Naive B cell (primary cell): ENCODE data around the gene KLHL30. TPM values are rescaled to one million over a fixed set of nuclear protein-coding genes. Genes with fewer than 3 reads are reported as not detected.

Experiments
- ATAC-seq, 2 donors: fragments of 150-1000 bp; cut with Tn5 transposase; 2 replicates each; pipeline ENCODE4 v1.10.0; 2021; ENCODE audit warnings: low read depth in 2 of 2, mild to moderate bottlenecking in 2 of 2, moderate library complexity in 2 of 2
- DNase-seq: peaks from one replicate; pipeline ENCODE4 v3.0.0; 2022
- H3K27ac Mint-ChIP-seq, 6 donors: one replicate each; pipeline ENCODE4 v1.8.0; 2020 to 2022; ENCODE audit warnings: mild to moderate bottlenecking in 6 of 6, mixed read lengths in 6 of 6, moderate library complexity in 5 of 6, inconsistent platforms in 2 of 6
- H3K27me3 Mint-ChIP-seq, 3 donors: one replicate each; pipeline ENCODE4 v1.8.0; 2021 to 2022; ENCODE audit warnings: mixed read lengths in 3 of 3, mild to moderate bottlenecking in 1 of 3
- H3K36me3 Mint-ChIP-seq, 2 donors: one replicate each; pipeline ENCODE4 v1.8.0; 2020 to 2022; ENCODE audit warnings: mixed read lengths in 2 of 2, inconsistent platforms in 1 of 2, mild to moderate bottlenecking in 1 of 2
- H3K4me1 Mint-ChIP-seq, 3 donors: one replicate each; pipeline ENCODE4 v1.8.0; 2020 to 2022; ENCODE audit warnings: mixed read lengths in 3 of 3, inconsistent platforms in 1 of 3, mild to moderate bottlenecking in 1 of 3, moderate library complexity in 1 of 3
- H3K4me3 Mint-ChIP-seq, 8 donors: one replicate each; pipeline ENCODE4 v1.8.0; 2020 to 2022; ENCODE audit warnings: mild to moderate bottlenecking in 8 of 8, mixed read lengths in 8 of 8, moderate library complexity in 8 of 8, inconsistent platforms in 2 of 8
- H3K9me3 Mint-ChIP-seq, 7 donors: one replicate each; pipeline ENCODE4 v1.8.0; 2020 to 2022; ENCODE audit warnings: mixed read lengths in 7 of 7, mild to moderate bottlenecking in 5 of 7, inconsistent platforms in 2 of 7, moderate library complexity in 1 of 7
- polyA plus RNA-seq, 6 donors: library from polyadenylated mRNA; unstranded; fragments of 300-500 nt; fragmentation: Illumina TruSeq; gene quantifications; one replicate each; pipeline ENCODE4 v1.2.3, GENCODE V29; 2021; ENCODE audit warnings: low read depth in 6 of 6

The KLHL30 gene
- polyA plus RNA-seq, 6 donors from 2014 or later, result not detected

GRCh38 chr2:238146884-238147544, 8.5 kb downstream of the KLHL30 start:
- peaks cover 0 to 1% (median 0%) of the 10 kb centered on the region in 7 donors for H3K9me3 Mint-ChIP-seq
- H3K4me1 Mint-ChIP-seq, result peaks cover 0 to 6% (median 5%) of the 10 kb centered on the region in 3 donors
- no peak overlapping the region for H3K4me3 Mint-ChIP-seq
- no peaks in the 10 kb centered on the region for H3K36me3 Mint-ChIP-seq
- DNase-seq (no peak), ATAC-seq (no peak)
- H3K27ac Mint-ChIP-seq, result no peak overlapping the region
- H3K27me3 Mint-ChIP-seq, result no peaks in the 10 kb centered on the region

DNA sequence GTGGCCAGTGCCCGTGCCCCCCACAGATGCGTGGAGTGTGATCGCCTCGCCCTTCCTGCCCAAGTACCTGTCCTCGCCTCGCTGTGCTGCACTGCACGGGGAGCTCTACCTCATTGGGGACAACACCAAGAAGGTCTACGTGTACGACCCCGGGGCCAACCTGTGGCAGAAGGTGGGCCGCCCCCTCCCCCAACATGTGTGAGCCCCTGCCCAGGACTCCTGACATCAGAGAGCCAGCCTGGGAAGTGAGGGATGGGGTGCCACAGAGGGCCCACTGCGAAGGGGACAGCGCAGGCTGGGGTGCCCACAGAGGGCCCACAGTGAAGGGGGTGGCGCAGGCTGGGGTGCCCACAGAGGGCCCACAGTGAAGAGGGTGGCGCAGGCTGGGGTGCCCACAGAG, 10.5 kb downstream of the KLHL30 start:
- no peaks in the 10 kb centered on the region for H3K27me3 Mint-ChIP-seq
- peaks cover 0 to 7% (median 4%) of the 10 kb centered on the region in 3 donors for H3K4me1 Mint-ChIP-seq
- H3K4me3 Mint-ChIP-seq, result no peak overlapping the region
- DNase-seq (no peak), ATAC-seq (no peak)
- H3K9me3 Mint-ChIP-seq, result peaks cover 0 to 1% (median 0%) of the 10 kb centered on the region in 7 donors
- H3K27ac Mint-ChIP-seq, result no peak overlapping the region
- H3K36me3 Mint-ChIP-seq, result no peaks in the 10 kb centered on the region

GRCh38 chr2:238149841-238150572, 11.5 kb downstream of the KLHL30 start:
- Mint-ChIP-seq H3K36me3 (no peaks in the 10 kb centered on the region), H3K9me3 (peaks cover 0 to 2% (median 0%) of the 10 kb centered on the region in 7 donors), H3K4me1 (peaks cover 0 to 10% (median 0%) of the 10 kb centered on the region in 3 donors), H3K4me3 (no peak overlapping the region), H3K27me3 (no peaks in the 10 kb centered on the region), H3K27ac (no peak overlapping the region)
- no peak for ATAC-seq
- DNase-seq, result no peak

- DNase-seq (no peak), ATAC-seq (no peak)
- H3K27ac Mint-ChIP-seq, result no peak overlapping the region
- peaks cover 0 to 5% (median 0%) of the 10 kb centered on the region in 3 donors for H3K4me1 Mint-ChIP-seq
- H3K9me3 Mint-ChIP-seq, result peaks cover 0 to 2% (median 0%) of the 10 kb centered on the region in 7 donors
- no peak overlapping the region for H3K4me3 Mint-ChIP-seq
- no peaks in the 10 kb centered on the region for H3K36me3 Mint-ChIP-seq
- no peaks in the 10 kb centered on the region for H3K27me3 Mint-ChIP-seq
Observed at GRCh38 chr2:238150686-238151085, 12.2 kb downstream of the KLHL30 start.

GRCh38 chr2:238151205-238151604, 12.7 kb downstream of the KLHL30 start:
- ATAC-seq (no peak), DNase-seq (no peak)
- peaks cover 0 to 5% (median 0%) of the 10 kb centered on the region in 3 donors for H3K4me1 Mint-ChIP-seq
- H3K27me3 Mint-ChIP-seq, result no peaks in the 10 kb centered on the region
- no peaks in the 10 kb centered on the region for H3K36me3 Mint-ChIP-seq
- no peak overlapping the region for H3K27ac Mint-ChIP-seq
- H3K9me3 Mint-ChIP-seq, result peaks cover 0 to 2% (median 0%) of the 10 kb centered on the region in 7 donors
- H3K4me3 Mint-ChIP-seq, result no peak overlapping the region

- DNase-seq (no peak), ATAC-seq (no peak)
- peaks cover 0 to 5% (median 0%) of the 10 kb centered on the region in 3 donors for H3K4me1 Mint-ChIP-seq
- no peaks in the 10 kb centered on the region for H3K27me3 Mint-ChIP-seq
- peaks cover 0 to 2% (median 0%) of the 10 kb centered on the region in 7 donors for H3K9me3 Mint-ChIP-seq
- no peak overlapping the region for H3K27ac Mint-ChIP-seq
- no peak overlapping the region for H3K4me3 Mint-ChIP-seq
- H3K36me3 Mint-ChIP-seq, result no peaks in the 10 kb centered on the region
Observed at GRCh38 chr2:238151628-238152235, 13.3 kb downstream of the KLHL30 start.

DNA sequence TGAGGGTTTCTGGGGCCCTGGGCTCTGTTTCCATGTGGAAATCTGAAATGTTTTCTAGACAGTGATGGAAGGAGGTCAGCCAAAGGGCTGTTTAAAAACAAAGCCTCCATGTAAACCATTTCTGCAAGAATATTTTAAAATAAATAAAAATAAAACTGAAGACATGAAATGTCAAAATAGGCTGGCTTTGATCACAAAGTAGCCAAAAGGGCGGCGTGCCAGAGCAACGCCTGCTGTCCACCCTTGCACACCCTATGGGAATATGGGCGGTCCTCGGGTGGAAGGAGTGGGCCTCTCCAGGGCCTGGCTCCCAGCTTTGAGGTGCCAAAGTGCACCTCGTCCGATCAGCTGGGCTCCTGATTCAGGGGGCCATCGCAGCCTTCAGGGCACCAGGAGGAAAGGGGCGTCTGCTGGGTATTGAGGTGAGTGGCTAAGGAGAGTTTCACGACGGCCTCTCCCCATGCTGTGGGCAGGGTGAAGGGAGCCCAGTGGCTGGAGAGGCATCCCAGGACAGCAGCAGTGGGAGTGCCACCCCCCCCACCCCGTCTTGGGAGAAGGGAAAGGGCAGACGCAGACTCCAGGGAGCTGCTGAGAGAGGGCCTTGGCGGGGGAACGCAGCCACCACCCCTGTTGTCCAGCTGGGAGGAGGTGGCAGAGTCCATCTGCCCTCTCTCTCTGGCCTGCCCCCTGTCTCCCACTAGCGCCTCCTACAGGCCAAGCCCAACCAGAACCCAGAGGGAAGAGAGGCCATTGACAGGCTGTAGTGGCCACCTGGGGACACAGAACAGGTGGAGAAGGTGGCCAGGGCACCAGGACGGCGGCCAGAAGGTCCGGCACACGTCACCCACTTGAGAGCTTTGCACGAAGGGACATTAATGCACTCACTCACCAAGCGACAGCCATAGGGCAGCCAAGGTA, 14.6 kb downstream of the KLHL30 start:
- Mint-ChIP-seq H3K9me3 (peaks cover 0 to 2% (median 0%) of the 10 kb centered on the region in 7 donors), H3K27ac (peak overlapping the region in 1 of 6 donors; percentile 53), H3K4me1 (peaks cover 0 to 5% (median 0%) of the 10 kb centered on the region in 3 donors), H3K36me3 (no peaks in the 10 kb centered on the region), H3K27me3 (no peaks in the 10 kb centered on the region), H3K4me3 (no peak overlapping the region)
- ATAC-seq (no peak), DNase-seq (no peak)

DNA sequence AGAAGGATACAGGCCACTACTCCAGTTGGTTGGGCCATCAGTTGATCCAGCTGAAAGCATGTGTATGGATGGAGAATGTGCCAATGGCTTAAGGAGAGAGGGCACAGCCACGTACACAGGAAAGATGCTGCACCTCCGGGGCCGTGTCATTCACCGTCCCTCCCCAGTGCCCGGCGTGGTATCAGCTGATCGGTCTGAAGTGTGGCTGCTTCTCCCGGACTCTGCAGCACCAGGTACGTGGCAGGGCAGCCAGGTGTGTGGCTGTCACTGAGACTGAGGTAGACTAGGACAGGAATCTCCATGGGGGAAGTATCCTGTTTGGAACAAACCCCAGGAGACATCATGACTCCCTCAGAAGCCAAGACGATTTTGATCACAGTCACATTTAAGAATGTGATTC, 16.1 kb downstream of the KLHL30 start:
- Mint-ChIP-seq H3K4me3 (no peak overlapping the region), H3K27ac (no peak overlapping the region), H3K4me1 (peaks cover 4 to 11% (median 5%) of the 10 kb centered on the region in 3 donors), H3K27me3 (peaks cover 5 to 6% (median 6%) of the 10 kb centered on the region in 3 donors), H3K36me3 (no peaks in the 10 kb centered on the region), H3K9me3 (peaks cover 0 to 2% (median 0%) of the 10 kb centered on the region in 7 donors)
- DNase-seq, result no peak
- no peak for ATAC-seq

DNA sequence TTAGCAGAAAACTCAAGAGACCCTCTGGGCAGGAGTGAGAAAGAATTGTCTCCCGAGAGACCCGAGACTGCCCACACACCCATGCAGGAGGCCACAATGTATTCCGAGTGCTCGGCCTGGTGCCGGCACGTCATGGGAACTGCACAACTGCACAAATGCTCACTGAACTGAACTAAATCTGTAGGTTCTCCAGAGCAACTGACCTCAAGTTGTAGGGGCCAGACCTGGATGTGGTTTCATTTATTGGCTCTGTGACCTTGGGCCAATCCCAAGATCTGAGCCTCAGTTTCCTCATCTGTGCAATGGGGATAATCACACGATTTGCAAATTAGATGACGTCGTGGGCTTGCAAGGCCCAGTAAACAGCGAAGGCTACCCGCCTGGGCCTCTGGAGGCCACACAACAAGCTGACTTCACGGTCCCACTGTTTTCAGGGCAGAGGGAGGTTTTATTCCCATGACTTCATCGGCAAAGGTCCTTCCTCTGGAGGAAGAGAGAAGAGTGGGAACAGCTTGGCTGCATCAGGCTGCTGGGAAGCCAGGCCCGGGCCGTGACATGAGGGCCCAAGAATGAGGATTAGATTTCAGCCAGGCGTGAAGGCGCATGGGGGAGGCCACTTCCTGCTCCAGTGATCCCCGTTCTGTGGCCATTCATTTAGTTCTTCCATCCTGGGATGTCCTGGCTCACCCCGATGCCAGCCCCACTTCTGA, 16.7 kb downstream of the KLHL30 start:
- peaks cover 0 to 2% (median 0%) of the 10 kb centered on the region in 7 donors for H3K9me3 Mint-ChIP-seq
- H3K27me3 Mint-ChIP-seq, result peaks cover 8 to 12% (median 12%) of the 10 kb centered on the region in 3 donors
- no peak overlapping the region for H3K4me3 Mint-ChIP-seq
- no peaks in the 10 kb centered on the region for H3K36me3 Mint-ChIP-seq
- ATAC-seq (no peak), DNase-seq (no peak)
- H3K4me1 Mint-ChIP-seq, result peaks cover 10 to 17% (median 11%) of the 10 kb centered on the region in 3 donors
- H3K27ac Mint-ChIP-seq, result no peak overlapping the region

- no peaks in the 10 kb centered on the region for H3K36me3 Mint-ChIP-seq
- peaks cover 0 to 2% (median 0%) of the 10 kb centered on the region in 7 donors for H3K9me3 Mint-ChIP-seq
- peak overlapping the region in 2 of 8 donors; percentile 29 to 41 for H3K4me3 Mint-ChIP-seq
- peaks cover 8 to 19% (median 19%) of the 10 kb centered on the region in 3 donors for H3K27me3 Mint-ChIP-seq
- ATAC-seq (no peak), DNase-seq (no peak)
- H3K27ac Mint-ChIP-seq, result no peak overlapping the region
- peaks cover 15 to 23% (median 19%) of the 10 kb centered on the region in 3 donors for H3K4me1 Mint-ChIP-seq
Observed at GRCh38 chr2:238155761-238156694, 17.6 kb downstream of the KLHL30 start.

DNA sequence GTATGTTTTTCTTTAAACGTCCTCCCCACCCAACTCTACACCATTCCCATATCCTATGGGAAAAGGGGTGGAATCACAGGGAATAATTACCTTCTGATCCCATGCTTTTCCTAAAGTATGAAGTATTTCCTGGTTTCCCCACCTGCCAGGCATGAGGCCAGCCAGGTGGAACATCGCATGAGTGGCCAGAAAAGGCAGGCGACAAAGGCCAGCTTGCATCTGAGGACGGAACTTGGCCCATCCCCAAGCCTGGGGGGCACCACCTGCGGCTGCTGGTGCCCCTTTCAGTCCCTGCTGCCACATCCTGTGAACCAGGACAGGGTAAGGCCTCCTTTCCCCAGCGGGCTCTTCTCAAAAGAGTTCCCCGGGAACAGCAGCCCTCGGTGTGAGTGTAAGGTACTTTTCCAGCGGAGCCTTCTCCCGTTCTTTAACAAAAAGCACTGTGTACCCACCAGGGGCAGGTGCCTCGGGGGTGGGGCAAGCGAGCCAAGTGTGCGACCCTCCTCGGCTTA, 19.1 kb downstream of the KLHL30 start:
- Mint-ChIP-seq H3K4me3 (peak overlapping the region in 5 of 8 donors; percentile 2 to 66 (median 24)), H3K4me1 (peaks cover 15 to 23% (median 19%) of the 10 kb centered on the region in 3 donors)

More for the DNA sequence above, 19.1 kb downstream of the KLHL30 start:
- peaks cover 0 to 2% (median 0%) of the 10 kb centered on the region in 7 donors for H3K9me3 Mint-ChIP-seq
- DNase-seq (no peak), ATAC-seq (no peak)
- H3K27me3 Mint-ChIP-seq, result peaks cover 8 to 29% (median 19%) of the 10 kb centered on the region in 3 donors
- H3K36me3 Mint-ChIP-seq, result no peaks in the 10 kb centered on the region
- H3K27ac Mint-ChIP-seq, result peak overlapping the region in 1 of 6 donors; percentile 36
